Astrocyte of the hippocampus (primary cell): ENCODE results near the gene ACTA2.
A peak's percentile ranks its signal among the peaks of the same experiment; 100 is the strongest.

Source experiments
- DNase-seq: peaks from one replicate; pipeline ENCODE4 v3.0.0; 2011; ENCODE audit warnings: low read depth, low spot score

ACTA2 gene

GRCh38 chr10:88952647-88953111, at the start of gene ACTA2:
Gene ACTA2 (minus strand): TSS chr10:88952773. CDS start chr10:88948930, 3,843 bp downstream.
- DNase-seq: peak; percentile 91

GRCh38 chr10:89001729-89002072, 49.1 kb upstream of the ACTA2 start:
- no peak for DNase-seq

- no peak for DNase-seq
Observed at GRCh38 chr10:89001024-89001728, 48.6 kb upstream of the ACTA2 start.

- no peak for DNase-seq
Observed at GRCh38 chr10:88999625-89000024, 47.1 kb upstream of the ACTA2 start.

GRCh38 chr10:88996927-88997326, 44.4 kb upstream of the ACTA2 start:
- DNase-seq: no peak

GRCh38 chr10:88995156-88995876, 42.7 kb upstream of the ACTA2 start:
- DNase-seq: no peak

- DNase-seq: peak; percentile 46
Observed at GRCh38 chr10:88994019-88994418, 41.4 kb upstream of the ACTA2 start.

GRCh38 chr10:88992921-88993524, 40.5 kb upstream of the ACTA2 start:
- DNase-seq: peak; percentile 58

GRCh38 chr10:88991899-88992320, 39.3 kb upstream of the ACTA2 start:
- DNase-seq: no peak

GRCh38 chr10:88991161-88991898, 38.8 kb upstream of the ACTA2 start:
- peak; percentile 83 for DNase-seq

GRCh38 chr10:88990384-88991160, 38.0 kb upstream of the ACTA2 start, which contains the start of gene FAS:
Gene FAS (plus strand): TSS chr10:88990798. CDS start chr10:88990877, 79 bp downstream.
- peak; percentile 80 for DNase-seq

- peak; percentile 50 for DNase-seq
Observed at GRCh38 chr10:88989824-88990383, 37.3 kb upstream of the ACTA2 start.

- no peak for DNase-seq
Observed at GRCh38 chr10:88989423-88989822, 36.9 kb upstream of the ACTA2 start.

GRCh38 chr10:88987840-88988239, 35.3 kb upstream of the ACTA2 start:
- DNase-seq: no peak

GRCh38 chr10:88987243-88987725, 34.7 kb upstream of the ACTA2 start:
- peak; percentile 56 for DNase-seq

- DNase-seq: peak; percentile 61
Observed at GRCh38 chr10:88986549-88987242, 34.1 kb upstream of the ACTA2 start.

- no peak for DNase-seq
Observed at GRCh38 chr10:88984525-88984924, 32.0 kb upstream of the ACTA2 start.

GRCh38 chr10:88983939-88984338, 31.4 kb upstream of the ACTA2 start:
- DNase-seq: no peak

GRCh38 chr10:88983206-88983605, 30.6 kb upstream of the ACTA2 start:
- no peak for DNase-seq

- no peak for DNase-seq
Observed at GRCh38 chr10:88982366-88982765, 29.8 kb upstream of the ACTA2 start.
